ENCODE measurements around the gene SMARCD2.

SMARCD2 gene

GRCh38 chr17:63850401-63850800, 7.9 kb upstream of the SMARCD2 start:
- no peak for DNase-seq
- H2BK12ac ChIP-seq (ENCODE audit: low read length): no peak overlapping the region
- no peak overlapping the region for H4K12ac ChIP-seq (ENCODE audit: low read depth, low read length)
- H2BK120ac ChIP-seq (ENCODE audit: insufficient read depth, low read length, poor library complexity): no peak overlapping the region
- H2AK5ac ChIP-seq (ENCODE audit: low read length): no peak overlapping the region
- H4K91ac ChIP-seq (ENCODE audit: low read depth, low read length): no peak overlapping the region
- no peaks in the 10 kb centered on the region for H3K27me3 ChIP-seq (ENCODE audit: insufficient read depth, low read length)
- no peak overlapping the region for H3K4ac ChIP-seq (ENCODE audit: low read depth, low read length)
- H3K4me1 ChIP-seq (ENCODE audit: control insufficient read depth in 1 of 2, insufficient read depth in 2 of 2, low read length in 2 of 2): peaks cover 0 to 3% of the 10 kb centered on the region in 2 experiments
- H3K27ac ChIP-seq (ENCODE audit: low read depth, low read length): no peak overlapping the region
- H3K23ac ChIP-seq (ENCODE audit: low read length): no peak overlapping the region
- H3K79me1 ChIP-seq (ENCODE audit: low read length): peaks cover 3% of the 10 kb centered on the region
- no peak overlapping the region for H3K9ac ChIP-seq (ENCODE audit: low read length)
- no peaks in the 10 kb centered on the region for H3K36me3 ChIP-seq (ENCODE audit: control insufficient read depth in 1 of 2, insufficient read depth in 2 of 2, low read length in 2 of 2)
- no CpG with 5 or more reads among the region's 9 CpGs for WGBS (ENCODE audit: extremely low coverage, insufficient coverage, insufficient read length)
- H3K4me2 ChIP-seq (ENCODE audit: low read length): no peak overlapping the region
- no peak overlapping the region for H2AFZ ChIP-seq (ENCODE audit: insufficient read depth, low read length, poor library complexity)
- H3K14ac ChIP-seq (ENCODE audit: low read length): no peak overlapping the region
- H2BK5ac ChIP-seq (ENCODE audit: low read depth, low read length, poor library complexity): no peak overlapping the region
- H3K4me3 ChIP-seq (ENCODE audit: low read depth, low read length): no peak overlapping the region
- no peak overlapping the region for H4K8ac ChIP-seq (ENCODE audit: low read depth, low read length)
- H3K9me3 ChIP-seq (ENCODE audit: insufficient read depth, low read depth, low read length): peaks cover 14% of the 10 kb centered on the region
- H3K18ac ChIP-seq (ENCODE audit: low read length): no peak overlapping the region
- H3K79me2 ChIP-seq (ENCODE audit: control insufficient read depth, insufficient read depth, low read length, poor library complexity): no peaks in the 10 kb centered on the region

GRCh38 chr17:63848834-63849689, 6.6 kb upstream of the SMARCD2 start:
- H2BK120ac ChIP-seq (ENCODE audit: insufficient read depth, low read length, poor library complexity): peak overlapping the region; percentile 65
- H2BK12ac ChIP-seq (ENCODE audit: low read length): peak overlapping the region; percentile 93
- peaks cover 3% of the 10 kb centered on the region for H3K79me1 ChIP-seq (ENCODE audit: low read length)
- H4K91ac ChIP-seq (ENCODE audit: low read depth, low read length): peak overlapping the region; percentile 67
- peak overlapping the region; percentile 90 for H2AFZ ChIP-seq (ENCODE audit: insufficient read depth, low read length, poor library complexity)
- peak overlapping the region; percentile 50 for H3K4me2 ChIP-seq (ENCODE audit: low read length)
- peaks cover 14% of the 10 kb centered on the region for H3K9me3 ChIP-seq (ENCODE audit: insufficient read depth, low read depth, low read length)
- no CpG with 5 or more reads among the region's 82 CpGs for WGBS (ENCODE audit: extremely low coverage, insufficient coverage, insufficient read length)
- H3K27ac ChIP-seq (ENCODE audit: low read depth, low read length): no peak overlapping the region
- peak overlapping the region; percentile 52 for H3K14ac ChIP-seq (ENCODE audit: low read length)
- H3K27me3 ChIP-seq (ENCODE audit: insufficient read depth, low read length): no peaks in the 10 kb centered on the region
- H2AK5ac ChIP-seq (ENCODE audit: low read length): no peak overlapping the region
- H2BK5ac ChIP-seq (ENCODE audit: low read depth, low read length, poor library complexity): no peak overlapping the region
- no peak overlapping the region for H3K4ac ChIP-seq (ENCODE audit: low read depth, low read length)
- H3K9ac ChIP-seq (ENCODE audit: low read length): no peak overlapping the region
- peak; percentile 93 to 99 for DNase-seq
- no peaks in the 10 kb centered on the region for H3K79me2 ChIP-seq (ENCODE audit: control insufficient read depth, insufficient read depth, low read length, poor library complexity)
- H4K8ac ChIP-seq (ENCODE audit: low read depth, low read length): peak overlapping the region; percentile 95
- H3K36me3 ChIP-seq (ENCODE audit: control insufficient read depth in 1 of 2, insufficient read depth in 2 of 2, low read length in 2 of 2): no peaks in the 10 kb centered on the region
- H3K23ac ChIP-seq (ENCODE audit: low read length): no peak overlapping the region
- H3K4me1 ChIP-seq (ENCODE audit: control insufficient read depth in 1 of 2, insufficient read depth in 2 of 2, low read length in 2 of 2): peaks cover 0 to 3% of the 10 kb centered on the region in 2 experiments
- peak overlapping the region; percentile 29 for H4K12ac ChIP-seq (ENCODE audit: low read depth, low read length)
- H3K18ac ChIP-seq (ENCODE audit: low read length): peak overlapping the region; percentile 32
- peak overlapping the region; percentile 26 for H3K4me3 ChIP-seq (ENCODE audit: low read depth, low read length)

- WGBS (ENCODE audit: extremely low coverage, insufficient coverage, insufficient read length): no CpG with 5 or more reads among the region's 3 CpGs
- no peak overlapping the region for H3K14ac ChIP-seq (ENCODE audit: low read length)
- H3K9ac ChIP-seq (ENCODE audit: low read length): no peak overlapping the region
- H3K18ac ChIP-seq (ENCODE audit: low read length): no peak overlapping the region
- no peaks in the 10 kb centered on the region for H3K79me2 ChIP-seq (ENCODE audit: control insufficient read depth, insufficient read depth, low read length, poor library complexity)
- H3K27me3 ChIP-seq (ENCODE audit: insufficient read depth, low read length): no peaks in the 10 kb centered on the region
- H3K36me3 ChIP-seq (ENCODE audit: control insufficient read depth in 1 of 2, insufficient read depth in 2 of 2, low read length in 2 of 2): no peaks in the 10 kb centered on the region
- H4K8ac ChIP-seq (ENCODE audit: low read depth, low read length): no peak overlapping the region
- no peak overlapping the region for H2BK120ac ChIP-seq (ENCODE audit: insufficient read depth, low read length, poor library complexity)
- no peak overlapping the region for H2BK12ac ChIP-seq (ENCODE audit: low read length)
- H2AK5ac ChIP-seq (ENCODE audit: low read length): no peak overlapping the region
- H3K9me3 ChIP-seq (ENCODE audit: insufficient read depth, low read depth, low read length): peaks cover 14% of the 10 kb centered on the region
- H2AFZ ChIP-seq (ENCODE audit: insufficient read depth, low read length, poor library complexity): no peak overlapping the region
- no peak overlapping the region for H4K12ac ChIP-seq (ENCODE audit: low read depth, low read length)
- no peak overlapping the region for H3K23ac ChIP-seq (ENCODE audit: low read length)
- no peak overlapping the region for H3K4me2 ChIP-seq (ENCODE audit: low read length)
- H3K79me1 ChIP-seq (ENCODE audit: low read length): peaks cover 5% of the 10 kb centered on the region
- H3K4me3 ChIP-seq (ENCODE audit: low read depth, low read length): no peak overlapping the region
- no peak overlapping the region for H3K4ac ChIP-seq (ENCODE audit: low read depth, low read length)
- H4K91ac ChIP-seq (ENCODE audit: low read depth, low read length): no peak overlapping the region
- no peak overlapping the region for H2BK5ac ChIP-seq (ENCODE audit: low read depth, low read length, poor library complexity)
- H3K27ac ChIP-seq (ENCODE audit: low read depth, low read length): no peak overlapping the region
- no peak for DNase-seq
- peaks cover 0 to 5% of the 10 kb centered on the region in 2 experiments for H3K4me1 ChIP-seq (ENCODE audit: control insufficient read depth in 1 of 2, insufficient read depth in 2 of 2, low read length in 2 of 2)
These were observed 5.2 kb upstream of the SMARCD2 start for GRCh38 chr17:63847525-63848249.

GRCh38 chr17:63845509-63845908, 3.0 kb upstream of the SMARCD2 start:
- Histone ChIP-seq H3K4me3 (ENCODE audit: low read depth, low read length) (no peak overlapping the region), H4K91ac (ENCODE audit: low read depth, low read length) (no peak overlapping the region), H3K79me1 (ENCODE audit: low read length) (peaks cover 14% of the 10 kb centered on the region), H3K9ac (ENCODE audit: low read length) (no peak overlapping the region), H3K4ac (ENCODE audit: low read depth, low read length) (no peak overlapping the region), H3K79me2 (ENCODE audit: control insufficient read depth, insufficient read depth, low read length, poor library complexity) (peaks cover 18% of the 10 kb centered on the region), H4K8ac (ENCODE audit: low read depth, low read length) (no peak overlapping the region), H3K27ac (ENCODE audit: low read depth, low read length) (no peak overlapping the region), H3K27me3 (ENCODE audit: insufficient read depth, low read length) (no peaks in the 10 kb centered on the region), H4K12ac (ENCODE audit: low read depth, low read length) (no peak overlapping the region), H3K9me3 (ENCODE audit: insufficient read depth, low read depth, low read length) (peaks cover 17% of the 10 kb centered on the region), H3K4me1 (ENCODE audit: control insufficient read depth in 1 of 2, insufficient read depth in 2 of 2, low read length in 2 of 2) (peaks cover 10 to 16% of the 10 kb centered on the region in 2 experiments), H3K36me3 (ENCODE audit: control insufficient read depth in 1 of 2, insufficient read depth in 2 of 2, low read length in 2 of 2) (no peaks in the 10 kb centered on the region), H2AFZ (ENCODE audit: insufficient read depth, low read length, poor library complexity) (no peak overlapping the region), H2AK5ac (ENCODE audit: low read length) (no peak overlapping the region), H2BK120ac (ENCODE audit: insufficient read depth, low read length, poor library complexity) (no peak overlapping the region), H3K4me2 (ENCODE audit: low read length) (no peak overlapping the region), H3K14ac (ENCODE audit: low read length) (no peak overlapping the region), H3K23ac (ENCODE audit: low read length) (no peak overlapping the region), H2BK5ac (ENCODE audit: low read depth, low read length, poor library complexity) (no peak overlapping the region), H3K18ac (ENCODE audit: low read length) (no peak overlapping the region), H2BK12ac (ENCODE audit: low read length) (no peak overlapping the region)
- no peak for DNase-seq
- WGBS (ENCODE audit: extremely low coverage, insufficient coverage, insufficient read length): no CpG with 5 or more reads among the region's 1 CpG
